ENCODE measurements around the gene LPO. TPM values are rescaled to one million over a fixed set of nuclear protein-coding genes. Genes with fewer than 3 reads are reported as not detected.

The LPO gene
- total and polyA plus RNA-seq, 9 of the 15 experiments (the other 6 are each of a cell fraction or from before 2014, with no cell fraction given) = 0.07 to 0.11 TPM; not detected in 7

DNA sequence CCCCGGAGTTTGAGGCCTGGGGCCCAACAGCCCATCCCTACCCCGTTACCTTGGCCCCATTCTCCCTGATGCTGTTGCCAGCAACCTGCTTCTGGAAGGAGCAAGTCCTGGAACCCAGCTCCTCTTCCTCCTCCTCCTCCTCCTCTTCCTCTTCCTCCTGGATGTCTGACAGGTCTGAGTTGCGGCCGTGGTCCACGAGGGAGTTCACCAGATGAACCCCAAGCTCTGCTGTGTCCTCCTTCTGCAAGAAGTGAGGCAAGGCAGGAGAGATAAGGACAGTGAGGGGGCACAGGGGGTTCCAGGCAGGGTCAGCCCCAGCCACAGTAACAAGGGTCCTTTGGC lies 71.5 kb downstream of the LPO start:
- no peak for ATAC-seq
- Histone ChIP-seq H2AFZ (ENCODE audit: low read depth, low read length) (no peak overlapping the region), H3K9me1 (ENCODE audit: control insufficient read depth, insufficient read depth, low read length) (peaks cover 1% of the 10 kb centered on the region), H4K20me1 (replicated peaks; ENCODE audit: control insufficient read depth, insufficient read depth, low read length) (no peaks in the 10 kb centered on the region), H3K79me2 (ENCODE audit: control insufficient read depth, insufficient read depth, low read length) (no peaks in the 10 kb centered on the region), H3K4me2 (ENCODE audit: insufficient read depth, low read length) (no peak overlapping the region), H3K9me3 (replicated peaks; ENCODE audit: control insufficient read depth, insufficient read depth, low read depth, low read length) (no peaks in the 10 kb centered on the region), H3K27ac (ENCODE audit: extremely low read depth, low read depth, low read length) (no peak overlapping the region), H3K27me3 (ENCODE audit: control insufficient read depth in 2 of 2, insufficient read depth in 2 of 2, low read length in 2 of 2) (no peaks in the 10 kb centered on the region), H3K36me3 (ENCODE audit: control insufficient read depth, insufficient read depth, low read length) (no peaks in the 10 kb centered on the region), H3K4me1 (replicated peaks in 1 of 2; ENCODE audit: control insufficient read depth in 2 of 2, insufficient read depth in 2 of 2, low read length in 2 of 2) (peaks cover 0 to 29% of the 10 kb centered on the region in 2 experiments; a peak in 1 of 5 replicates), H3K9ac (ENCODE audit: insufficient read depth in 1 of 2, low read depth in 2 of 2, low read length in 2 of 2) (no peak overlapping the region), H3K4me3 (no peak overlapping the region)
- DNase-seq (ENCODE audit: extremely low read depth in 1 of 4, low spot score in 3 of 4) = no peak
- TF ChIP-seq, protein P1, sequence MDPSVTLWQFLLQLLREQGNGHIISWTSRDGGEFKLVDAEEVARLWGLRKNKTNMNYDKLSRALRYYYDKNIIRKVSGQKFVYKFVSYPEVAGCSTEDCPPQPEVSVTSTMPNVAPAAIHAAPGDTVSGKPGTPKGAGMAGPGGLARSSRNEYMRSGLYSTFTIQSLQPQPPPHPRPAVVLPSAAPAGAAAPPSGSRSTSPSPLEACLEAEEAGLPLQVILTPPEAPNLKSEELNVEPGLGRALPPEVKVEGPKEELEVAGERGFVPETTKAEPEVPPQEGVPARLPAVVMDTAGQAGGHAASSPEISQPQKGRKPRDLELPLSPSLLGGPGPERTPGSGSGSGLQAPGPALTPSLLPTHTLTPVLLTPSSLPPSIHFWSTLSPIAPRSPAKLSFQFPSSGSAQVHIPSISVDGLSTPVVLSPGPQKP (CRISPR knock-in tag; IDR thresholded peaks at IDR 0.05) = no peak
- no peak for TF ChIP-seq RBFOX2 (IDR thresholded peaks at IDR 0.05; ENCODE audit: low read depth, low read length)
- TF ChIP-seq, protein P2, sequence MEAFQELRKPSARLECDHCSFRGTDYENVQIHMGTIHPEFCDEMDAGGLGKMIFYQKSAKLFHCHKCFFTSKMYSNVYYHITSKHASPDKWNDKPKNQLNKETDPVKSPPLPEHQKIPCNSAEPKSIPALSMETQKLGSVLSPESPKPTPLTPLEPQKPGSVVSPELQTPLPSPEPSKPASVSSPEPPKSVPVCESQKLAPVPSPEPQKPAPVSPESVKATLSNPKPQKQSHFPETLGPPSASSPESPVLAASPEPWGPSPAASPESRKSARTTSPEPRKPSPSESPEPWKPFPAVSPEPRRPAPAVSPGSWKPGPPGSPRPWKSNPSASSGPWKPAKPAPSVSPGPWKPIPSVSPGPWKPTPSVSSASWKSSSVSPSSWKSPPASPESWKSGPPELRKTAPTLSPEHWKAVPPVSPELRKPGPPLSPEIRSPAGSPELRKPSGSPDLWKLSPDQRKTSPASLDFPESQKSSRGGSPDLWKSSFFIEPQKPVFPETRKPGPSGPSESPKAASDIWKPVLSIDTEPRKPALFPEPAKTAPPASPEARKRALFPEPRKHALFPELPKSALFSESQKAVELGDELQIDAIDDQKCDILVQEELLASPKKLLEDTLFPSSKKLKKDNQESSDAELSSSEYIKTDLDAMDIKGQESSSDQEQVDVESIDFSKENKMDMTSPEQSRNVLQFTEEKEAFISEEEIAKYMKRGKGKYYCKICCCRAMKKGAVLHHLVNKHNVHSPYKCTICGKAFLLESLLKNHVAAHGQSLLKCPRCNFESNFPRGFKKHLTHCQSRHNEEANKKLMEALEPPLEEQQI (IDR thresholded peaks at IDR 0.05) = no peak
- in situ Hi-C loops (cut with MboI) (loop anchor here (5.0 kb wide), 1 partner anchor 137 kb away; no protein-coding TSS in a partner anchor), intact Hi-C loops (cut with micrococcal nuclease) (no loop called here)
- POLR2A ChIA-PET = interaction anchor here (0.7 kb wide), 1 partner anchor 10 kb away, joined by 3 read pairs; no protein-coding TSS in a partner anchor
- no TSS peak for BruUV-seq (replicated peaks)
- 34% methylated on average over 4 of the region's 5 CpGs for WGBS (ENCODE audit: insufficient coverage, low coverage, missing lambda C conversion rate)
- FAIRE-seq = no peak
- CTCF ChIA-PET (ENCODE audit: low intra/inter-chr PET ratio) = no interaction called here

All from K562 (cell line).